ENCODE results near the gene CAMK2B.

CAMK2B gene

DNA sequence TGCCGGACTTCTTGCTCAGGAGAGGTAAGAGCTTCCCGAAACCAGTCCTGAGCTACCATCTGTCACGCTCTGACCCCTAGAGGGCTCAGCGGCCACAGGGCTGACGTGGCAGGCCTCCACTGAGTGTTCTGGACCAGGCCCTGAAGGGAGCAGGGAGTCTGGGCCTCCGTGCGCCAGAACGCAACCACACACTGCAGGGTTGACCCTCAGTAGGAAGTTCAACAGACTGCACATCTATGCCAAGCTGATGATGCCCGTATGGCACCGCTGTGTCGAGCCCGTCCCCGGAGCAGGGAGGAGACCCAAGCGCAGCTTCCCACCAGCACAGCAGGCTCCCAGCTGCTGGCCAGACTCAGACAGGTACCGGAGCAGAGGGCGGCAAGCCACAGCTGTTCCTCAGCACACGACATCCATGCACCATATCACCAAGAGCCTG, 39.2 kb downstream of the CAMK2B start:
- no peak overlapping the region for H2AFZ ChIP-seq (ENCODE audit: low read depth, low read length, severe bottlenecking)
- H3K9ac ChIP-seq (ENCODE audit: low read length): no peak overlapping the region
- no peaks in the 10 kb centered on the region for H3K27me3 ChIP-seq (ENCODE audit: low read length)
- no peaks in the 10 kb centered on the region for H3K36me3 ChIP-seq (ENCODE audit: low read length)
- no peak overlapping the region for H3K27ac ChIP-seq (ENCODE audit: low read depth, low read length)
- no peak overlapping the region for H3K4me2 ChIP-seq (ENCODE audit: low read depth, low read length, poor library complexity, severe bottlenecking)
- no peaks in the 10 kb centered on the region for H3K9me2 ChIP-seq (replicated peaks; ENCODE audit: insufficient read depth, low read length)
- H3K4me3 ChIP-seq (ENCODE audit: insufficient read depth, low read length, poor library complexity, severe bottlenecking): no peak overlapping the region
- TF ChIP-seq EZH2phosphoT487 (conservative IDR thresholded peaks at IDR 0.05; ENCODE audit: low read length): no peak
- TF ChIP-seq, protein P1, sequence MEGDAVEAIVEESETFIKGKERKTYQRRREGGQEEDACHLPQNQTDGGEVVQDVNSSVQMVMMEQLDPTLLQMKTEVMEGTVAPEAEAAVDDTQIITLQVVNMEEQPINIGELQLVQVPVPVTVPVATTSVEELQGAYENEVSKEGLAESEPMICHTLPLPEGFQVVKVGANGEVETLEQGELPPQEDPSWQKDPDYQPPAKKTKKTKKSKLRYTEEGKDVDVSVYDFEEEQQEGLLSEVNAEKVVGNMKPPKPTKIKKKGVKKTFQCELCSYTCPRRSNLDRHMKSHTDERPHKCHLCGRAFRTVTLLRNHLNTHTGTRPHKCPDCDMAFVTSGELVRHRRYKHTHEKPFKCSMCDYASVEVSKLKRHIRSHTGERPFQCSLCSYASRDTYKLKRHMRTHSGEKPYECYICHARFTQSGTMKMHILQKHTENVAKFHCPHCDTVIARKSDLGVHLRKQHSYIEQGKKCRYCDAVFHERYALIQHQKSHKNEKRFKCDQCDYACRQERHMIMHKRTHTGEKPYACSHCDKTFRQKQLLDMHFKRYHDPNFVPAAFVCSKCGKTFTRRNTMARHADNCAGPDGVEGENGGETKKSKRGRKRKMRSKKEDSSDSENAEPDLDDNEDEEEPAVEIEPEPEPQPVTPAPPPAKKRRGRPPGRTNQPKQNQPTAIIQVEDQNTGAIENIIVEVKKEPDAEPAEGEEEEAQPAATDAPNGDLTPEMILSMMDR (IDR thresholded peaks at IDR 0.05; ENCODE audit: insufficient read depth, low read length, poor library complexity, severe bottlenecking): no peak
- no peaks in the 10 kb centered on the region for H3F3A ChIP-seq (ENCODE audit: insufficient read depth)
- H3K79me2 ChIP-seq (ENCODE audit: insufficient read depth, low read length): no peaks in the 10 kb centered on the region
- no peaks in the 10 kb centered on the region for H4K20me1 ChIP-seq (ENCODE audit: low read depth, low read length)
- H3K9me3 ChIP-seq (ENCODE audit: insufficient read depth, low read length): no peaks in the 10 kb centered on the region

DNA sequence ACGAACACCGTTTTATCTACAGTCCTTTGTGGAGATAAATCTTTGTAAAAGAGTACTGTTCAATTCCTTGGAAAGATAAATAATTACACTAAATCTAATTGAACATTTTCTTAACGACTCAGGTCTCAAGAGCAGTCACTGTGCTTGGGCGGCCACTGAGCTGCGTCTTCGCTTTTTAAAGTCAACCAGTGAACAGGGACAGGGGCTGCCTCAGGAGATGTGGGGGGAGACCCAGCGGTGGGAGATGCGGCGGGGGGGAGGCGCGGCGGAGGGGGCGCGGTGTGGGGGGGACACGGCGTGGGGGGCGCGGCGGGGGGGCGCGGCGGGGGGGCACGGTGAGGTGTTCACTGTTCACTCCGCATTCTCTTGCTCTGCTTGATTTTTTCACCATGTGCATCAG, 39.8 kb downstream of the CAMK2B start:
- Histone ChIP-seq H3K9me3 (ENCODE audit: insufficient read depth, low read length) (no peaks in the 10 kb centered on the region), H3K27ac (ENCODE audit: low read depth, low read length) (no peak overlapping the region), H4K20me1 (ENCODE audit: low read depth, low read length) (no peaks in the 10 kb centered on the region), H3F3A (ENCODE audit: insufficient read depth) (no peaks in the 10 kb centered on the region), H3K4me2 (ENCODE audit: low read depth, low read length, poor library complexity, severe bottlenecking) (no peak overlapping the region), H3K79me2 (ENCODE audit: insufficient read depth, low read length) (no peaks in the 10 kb centered on the region), H3K9me2 (replicated peaks; ENCODE audit: insufficient read depth, low read length) (no peaks in the 10 kb centered on the region), H3K36me3 (ENCODE audit: low read length) (no peaks in the 10 kb centered on the region), H3K4me3 (ENCODE audit: insufficient read depth, low read length, poor library complexity, severe bottlenecking) (no peak overlapping the region), H3K27me3 (ENCODE audit: low read length) (no peaks in the 10 kb centered on the region), H3K9ac (ENCODE audit: low read length) (no peak overlapping the region), H2AFZ (ENCODE audit: low read depth, low read length, severe bottlenecking) (no peak overlapping the region)
- TF ChIP-seq, protein P1 (IDR thresholded peaks at IDR 0.05; ENCODE audit: insufficient read depth, low read length, poor library complexity, severe bottlenecking): no peak
- no peak for TF ChIP-seq EZH2phosphoT487 (conservative IDR thresholded peaks at IDR 0.05; ENCODE audit: low read length)

DNA sequence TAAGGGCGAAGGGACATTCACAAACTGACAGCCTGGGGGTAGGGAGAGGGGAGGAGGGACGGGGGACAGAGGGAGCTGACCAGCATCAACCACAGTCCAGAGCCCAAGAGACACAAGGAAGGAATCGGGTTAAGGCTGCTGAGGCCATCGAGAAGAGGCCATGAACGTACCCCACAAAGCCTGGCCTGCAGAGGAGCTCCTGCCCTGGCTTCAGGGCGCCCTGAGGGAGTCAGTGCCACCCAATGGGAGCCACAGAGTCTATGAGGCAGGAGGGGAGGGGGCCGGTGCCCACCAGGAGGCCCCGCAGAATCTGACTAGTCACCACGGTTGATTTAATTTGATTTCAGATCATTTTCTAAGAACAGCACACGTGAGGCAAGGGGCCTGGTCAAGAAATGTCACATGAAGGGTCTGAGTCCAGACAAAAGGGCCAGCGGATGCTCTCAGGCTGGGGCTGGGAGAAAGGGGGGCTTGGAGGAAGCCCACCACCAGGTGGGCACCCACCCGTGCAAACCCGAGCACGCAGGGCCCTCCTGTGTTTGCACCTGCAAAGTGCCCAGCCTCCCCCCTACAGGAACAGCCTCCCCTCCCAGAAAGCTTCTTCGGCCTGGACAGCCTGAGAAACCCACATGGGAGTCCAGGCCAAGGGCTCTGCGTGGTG, 40.4 kb downstream of the CAMK2B start:
- no peaks in the 10 kb centered on the region for H4K20me1 ChIP-seq (ENCODE audit: low read depth, low read length)
- no peak overlapping the region for H3K9ac ChIP-seq (ENCODE audit: low read length)
- no peaks in the 10 kb centered on the region for H3K9me2 ChIP-seq (replicated peaks; ENCODE audit: insufficient read depth, low read length)
- no peak overlapping the region for H3K4me3 ChIP-seq (ENCODE audit: insufficient read depth, low read length, poor library complexity, severe bottlenecking)
- no peaks in the 10 kb centered on the region for H3K36me3 ChIP-seq (ENCODE audit: low read length)
- H2AFZ ChIP-seq (ENCODE audit: low read depth, low read length, severe bottlenecking): no peak overlapping the region
- H3K27ac ChIP-seq (ENCODE audit: low read depth, low read length): no peak overlapping the region
- no peaks in the 10 kb centered on the region for H3F3A ChIP-seq (ENCODE audit: insufficient read depth)
- TF ChIP-seq, protein P1 (IDR thresholded peaks at IDR 0.05; ENCODE audit: insufficient read depth, low read length, poor library complexity, severe bottlenecking): no peak
- no peak for TF ChIP-seq EZH2phosphoT487 (conservative IDR thresholded peaks at IDR 0.05; ENCODE audit: low read length)
- H3K9me3 ChIP-seq (ENCODE audit: insufficient read depth, low read length): no peaks in the 10 kb centered on the region
- H3K4me2 ChIP-seq (ENCODE audit: low read depth, low read length, poor library complexity, severe bottlenecking): no peak overlapping the region
- H3K79me2 ChIP-seq (ENCODE audit: insufficient read depth, low read length): no peaks in the 10 kb centered on the region
- no peaks in the 10 kb centered on the region for H3K27me3 ChIP-seq (ENCODE audit: low read length)
